GM12873 (cell line): ENCODE results near the gene MED12L.

Experiments used
- TF ChIP-seq, protein P1 (sequence below): IDR thresholded peaks from 2 replicates; pipeline ENCODE4 v1.5.1; 2012; ENCODE audit warnings: low read depth, mild to moderate bottlenecking, moderate library complexity, low read length, control low read depth; ENCODE audit not compliant: insufficient read depth; ENCODE audit errors: missing control alignments

MED12L gene

GRCh38 chr3:151201051-151201730 is 115.7 kb downstream of the MED12L start:
- TF ChIP-seq, protein P1, sequence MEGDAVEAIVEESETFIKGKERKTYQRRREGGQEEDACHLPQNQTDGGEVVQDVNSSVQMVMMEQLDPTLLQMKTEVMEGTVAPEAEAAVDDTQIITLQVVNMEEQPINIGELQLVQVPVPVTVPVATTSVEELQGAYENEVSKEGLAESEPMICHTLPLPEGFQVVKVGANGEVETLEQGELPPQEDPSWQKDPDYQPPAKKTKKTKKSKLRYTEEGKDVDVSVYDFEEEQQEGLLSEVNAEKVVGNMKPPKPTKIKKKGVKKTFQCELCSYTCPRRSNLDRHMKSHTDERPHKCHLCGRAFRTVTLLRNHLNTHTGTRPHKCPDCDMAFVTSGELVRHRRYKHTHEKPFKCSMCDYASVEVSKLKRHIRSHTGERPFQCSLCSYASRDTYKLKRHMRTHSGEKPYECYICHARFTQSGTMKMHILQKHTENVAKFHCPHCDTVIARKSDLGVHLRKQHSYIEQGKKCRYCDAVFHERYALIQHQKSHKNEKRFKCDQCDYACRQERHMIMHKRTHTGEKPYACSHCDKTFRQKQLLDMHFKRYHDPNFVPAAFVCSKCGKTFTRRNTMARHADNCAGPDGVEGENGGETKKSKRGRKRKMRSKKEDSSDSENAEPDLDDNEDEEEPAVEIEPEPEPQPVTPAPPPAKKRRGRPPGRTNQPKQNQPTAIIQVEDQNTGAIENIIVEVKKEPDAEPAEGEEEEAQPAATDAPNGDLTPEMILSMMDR = no peak

GRCh38 chr3:151203051-151203420 is 117.6 kb downstream of the MED12L start, which contains the start of gene GPR171:
Gene GPR171 (minus strand): TSS chr3:151203216. CDS start chr3:151199386, 3,830 bp downstream.
- TF ChIP-seq, protein P1 = no peak

GRCh38 chr3:151204530-151205402 is 119.3 kb downstream of the MED12L start:
- TF ChIP-seq, protein P1 = no peak

DNA sequence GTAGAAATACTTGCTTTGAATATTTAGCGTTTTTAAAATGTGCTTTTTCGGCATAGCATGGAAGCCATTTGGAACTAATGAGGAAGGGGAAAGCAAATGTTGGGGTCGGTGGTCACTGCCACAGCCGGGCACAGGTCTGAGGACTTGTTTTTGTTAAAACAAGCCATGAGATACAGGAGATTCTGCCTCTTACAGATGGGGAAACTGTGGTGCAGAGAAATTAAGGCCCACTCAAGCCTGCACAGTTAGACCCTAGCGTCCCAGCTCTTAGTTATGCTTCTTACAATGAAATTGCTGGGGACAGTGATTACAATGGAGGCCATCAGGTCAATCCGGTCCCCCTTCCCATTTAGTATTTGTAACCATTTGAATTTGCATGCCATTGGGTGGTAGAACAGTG is 120.0 kb downstream of the MED12L start:
- TF ChIP-seq, protein P1 = no peak

GRCh38 chr3:151206201-151206600 is 120.7 kb downstream of the MED12L start:
- TF ChIP-seq, protein P1 = no peak

- TF ChIP-seq, protein P1 = no peak
These were observed 124.2 kb downstream of the MED12L start for GRCh38 chr3:151209654-151210053.

GRCh38 chr3:151210676-151211381 is 125.4 kb downstream of the MED12L start:
- TF ChIP-seq, protein P1 = peak; percentile 33
